Measurements from ENCODE around the gene TANC1.

TANC1 gene

DNA sequence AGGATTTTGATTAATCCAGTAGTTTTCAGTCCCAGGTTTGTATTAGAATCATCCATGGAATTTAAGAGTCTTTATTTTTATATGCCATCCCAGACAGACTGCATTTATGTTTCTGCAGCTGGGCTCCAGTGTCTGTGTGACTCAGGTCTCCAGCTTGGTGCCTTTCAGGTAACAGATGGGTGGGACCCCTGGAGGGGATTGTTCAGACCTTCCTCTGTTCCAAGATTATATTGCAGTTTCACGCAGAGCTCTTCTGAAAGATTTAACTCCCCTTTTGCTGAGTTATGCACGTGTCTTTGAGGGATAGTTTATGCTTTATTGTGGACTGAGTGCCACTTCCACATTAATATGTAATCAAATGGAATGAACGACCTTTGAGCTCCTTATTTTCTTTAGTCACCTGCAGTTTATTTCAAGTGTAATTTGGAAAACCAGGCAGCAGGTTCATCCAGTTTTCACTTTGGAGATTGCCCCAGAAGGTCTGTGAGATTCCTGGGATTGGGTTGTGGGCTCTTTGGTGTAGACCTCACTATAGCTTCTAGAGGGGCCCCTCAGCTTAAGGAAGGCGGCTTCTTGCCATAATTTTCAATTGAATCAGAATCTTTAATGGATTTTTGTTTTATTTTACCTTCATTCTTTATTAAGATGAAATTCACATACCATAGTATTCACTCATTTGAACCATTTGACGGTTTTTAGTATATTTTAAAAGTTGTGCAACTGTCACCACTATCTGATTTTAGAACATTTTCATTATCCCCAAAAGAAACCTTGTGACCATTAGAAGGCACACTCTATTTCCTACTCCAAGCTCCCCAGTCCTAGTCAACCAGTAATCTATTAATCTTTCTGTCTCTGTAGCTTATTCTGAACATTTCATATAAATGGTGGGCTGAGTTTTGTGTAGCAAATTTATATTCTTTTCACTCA is 183.0 kb downstream of the TANC1 start:
- H3K4me3 ChIP-seq (ENCODE audit: low read depth, low read length), result no peak overlapping the region
- H3K9ac ChIP-seq (ENCODE audit: low read length), result no peak overlapping the region
- H3K27me3 ChIP-seq (ENCODE audit: control insufficient read depth, insufficient read depth, low read length), result no peaks in the 10 kb centered on the region
- H3K4me1 ChIP-seq (ENCODE audit: control insufficient read depth, insufficient read depth, low read length), result peaks cover 16% of the 10 kb centered on the region
- peaks cover 9% of the 10 kb centered on the region; the same call in 1 of the 2 replicates for H3K36me3 ChIP-seq (ENCODE audit: control insufficient read depth, insufficient read depth, low read length)
- no peaks in the 10 kb centered on the region for H3K9me3 ChIP-seq (ENCODE audit: control insufficient read depth, insufficient read depth, low read depth, low read length)
- H3K27ac ChIP-seq (ENCODE audit: low read depth, low read length), result no peak overlapping the region

DNA sequence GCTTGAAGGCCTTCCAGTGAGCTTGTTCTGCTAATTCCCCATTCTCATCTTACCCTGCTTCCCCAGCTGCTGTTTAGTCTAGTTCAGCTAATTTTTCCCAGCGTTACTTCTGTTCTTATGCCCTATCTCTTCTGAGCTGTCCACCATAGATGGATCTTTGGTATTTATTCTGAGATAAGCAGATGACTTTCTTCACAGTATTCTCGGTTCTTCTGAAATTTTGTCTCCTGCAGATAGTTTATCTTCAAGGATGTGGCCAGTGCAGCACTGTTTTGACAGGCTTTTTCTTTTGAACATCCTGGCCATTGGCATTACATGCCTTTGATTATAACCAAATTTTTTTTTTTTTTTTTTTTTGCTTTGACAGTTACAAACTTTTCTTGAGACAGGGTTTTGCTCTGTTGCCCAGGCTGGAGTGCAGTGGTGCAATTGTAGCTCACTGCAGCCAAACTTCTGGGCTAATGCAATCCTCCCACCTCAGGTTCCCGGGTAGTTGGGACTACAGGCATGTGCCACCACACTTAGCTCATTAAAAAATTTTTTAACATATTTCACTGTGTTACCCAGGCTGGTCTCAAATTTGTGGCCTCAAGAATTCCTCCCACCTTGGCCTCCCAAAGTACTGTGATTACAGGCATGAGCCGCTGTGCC is 183.8 kb downstream of the TANC1 start:
- Histone ChIP-seq H3K4me1 (ENCODE audit: control insufficient read depth, insufficient read depth, low read length) (peaks cover 11% of the 10 kb centered on the region), H3K27me3 (ENCODE audit: control insufficient read depth, insufficient read depth, low read length) (no peaks in the 10 kb centered on the region), H3K4me3 (ENCODE audit: low read depth, low read length) (no peak overlapping the region), H3K9ac (ENCODE audit: low read length) (no peak overlapping the region), H3K36me3 (ENCODE audit: control insufficient read depth, insufficient read depth, low read length) (peaks cover 9% of the 10 kb centered on the region; the same call in 1 of the 2 replicates), H3K9me3 (ENCODE audit: control insufficient read depth, insufficient read depth, low read depth, low read length) (no peaks in the 10 kb centered on the region), H3K27ac (ENCODE audit: low read depth, low read length) (no peak overlapping the region)

DNA sequence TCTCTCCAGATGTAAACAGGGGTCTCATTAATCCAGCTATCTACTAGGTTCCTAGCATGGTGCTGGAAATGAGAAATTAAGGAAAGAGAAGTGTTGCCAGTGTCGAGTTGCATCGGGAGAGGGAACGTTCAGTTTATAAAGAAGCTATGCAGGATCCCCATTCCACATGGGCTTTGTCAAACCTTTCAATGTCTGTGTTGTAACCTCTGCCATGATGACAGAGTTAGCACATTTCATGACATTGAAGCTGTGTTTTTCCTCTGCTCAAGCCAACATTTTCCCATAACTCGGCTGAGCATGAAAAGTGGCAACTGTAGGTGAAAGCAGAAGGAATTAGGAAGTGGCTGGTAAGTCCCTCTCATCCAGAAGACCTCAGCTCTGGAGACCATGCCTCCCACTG is 184.6 kb downstream of the TANC1 start:
- Histone ChIP-seq H3K27ac (ENCODE audit: low read depth, low read length) (no peak overlapping the region), H3K4me1 (ENCODE audit: control insufficient read depth, insufficient read depth, low read length) (peaks cover 9% of the 10 kb centered on the region), H3K27me3 (ENCODE audit: control insufficient read depth, insufficient read depth, low read length) (no peaks in the 10 kb centered on the region), H3K4me3 (ENCODE audit: low read depth, low read length) (no peak overlapping the region), H3K9ac (ENCODE audit: low read length) (no peak overlapping the region), H3K9me3 (ENCODE audit: control insufficient read depth, insufficient read depth, low read depth, low read length) (no peaks in the 10 kb centered on the region), H3K36me3 (ENCODE audit: control insufficient read depth, insufficient read depth, low read length) (peaks cover 9% of the 10 kb centered on the region; the same call in 1 of the 2 replicates)

DNA sequence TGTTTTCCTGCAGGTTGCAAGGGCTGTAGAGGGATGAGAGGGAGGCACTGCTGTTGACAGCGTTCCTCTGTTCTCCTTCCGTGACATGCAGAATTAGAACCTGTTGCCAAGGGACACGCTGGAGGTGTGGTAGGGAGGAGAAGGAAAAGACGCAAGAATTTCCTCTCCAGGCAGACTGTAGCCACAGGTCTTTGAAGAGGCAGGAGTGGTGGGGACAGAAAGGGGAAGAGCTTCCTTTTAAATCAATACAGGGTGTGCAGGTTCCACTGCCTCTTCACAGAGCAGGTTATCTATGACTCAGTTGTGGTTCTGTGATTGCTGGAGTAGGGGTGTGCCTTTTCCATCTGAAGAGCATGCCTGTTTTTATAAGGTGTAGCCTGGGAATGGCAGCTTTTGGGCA is 185.0 kb downstream of the TANC1 start:
- no peaks in the 10 kb centered on the region for H3K9me3 ChIP-seq (ENCODE audit: control insufficient read depth, insufficient read depth, low read depth, low read length)
- H3K27ac ChIP-seq (ENCODE audit: low read depth, low read length), result no peak overlapping the region
- H3K4me3 ChIP-seq (ENCODE audit: low read depth, low read length), result no peak overlapping the region
- H3K27me3 ChIP-seq (ENCODE audit: control insufficient read depth, insufficient read depth, low read length), result no peaks in the 10 kb centered on the region
- peaks cover 9% of the 10 kb centered on the region; the same call in 1 of the 2 replicates for H3K36me3 ChIP-seq (ENCODE audit: control insufficient read depth, insufficient read depth, low read length)
- H3K9ac ChIP-seq (ENCODE audit: low read length), result no peak overlapping the region
- peaks cover 9% of the 10 kb centered on the region for H3K4me1 ChIP-seq (ENCODE audit: control insufficient read depth, insufficient read depth, low read length)

DNA sequence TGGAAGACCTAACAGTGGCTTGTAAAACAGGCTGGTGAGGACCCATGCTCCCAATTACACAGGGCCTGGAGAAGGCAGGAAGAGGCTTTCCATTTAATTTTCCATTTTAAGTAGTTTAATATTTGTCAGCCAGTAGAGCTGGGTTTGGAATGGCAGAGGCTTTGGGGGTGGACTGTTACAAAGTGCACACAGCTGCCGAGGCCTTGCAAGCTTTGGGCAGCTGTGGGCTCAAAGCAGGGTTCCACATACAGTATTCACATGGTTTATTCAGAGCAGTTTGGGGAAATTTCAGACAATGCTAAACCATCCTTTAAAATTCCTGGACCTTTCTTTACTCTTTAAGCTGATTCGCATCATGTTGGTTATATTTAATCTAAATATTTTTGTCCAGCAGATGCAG is 185.5 kb downstream of the TANC1 start:
- Histone ChIP-seq H3K4me3 (ENCODE audit: low read depth, low read length) (no peak overlapping the region), H3K9me3 (ENCODE audit: control insufficient read depth, insufficient read depth, low read depth, low read length) (no peaks in the 10 kb centered on the region), H3K27me3 (ENCODE audit: control insufficient read depth, insufficient read depth, low read length) (no peaks in the 10 kb centered on the region), H3K4me1 (ENCODE audit: control insufficient read depth, insufficient read depth, low read length) (peaks cover 9% of the 10 kb centered on the region), H3K9ac (ENCODE audit: low read length) (no peak overlapping the region), H3K27ac (ENCODE audit: low read depth, low read length) (no peak overlapping the region), H3K36me3 (ENCODE audit: control insufficient read depth, insufficient read depth, low read length) (peaks cover 9% of the 10 kb centered on the region; the same call in 1 of the 2 replicates)

DNA sequence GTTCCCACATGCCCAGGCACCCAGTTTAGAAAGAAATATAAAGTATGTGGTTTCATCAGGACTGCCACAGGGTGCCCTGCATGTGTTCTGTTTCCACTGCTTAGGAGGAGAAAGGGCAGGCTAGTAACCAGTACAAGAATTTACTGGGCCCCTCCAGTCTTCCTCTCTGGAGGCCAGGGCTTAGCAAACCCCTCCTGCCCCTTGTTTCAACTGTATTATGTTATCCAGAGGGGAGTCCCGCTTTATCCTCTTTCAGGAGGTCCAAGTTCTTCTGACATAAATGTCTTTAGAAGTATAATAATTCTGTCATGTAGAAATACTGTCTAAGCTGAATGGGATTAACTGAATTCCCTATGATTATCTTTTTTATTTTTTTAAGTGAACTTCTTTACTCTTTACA is 185.9 kb downstream of the TANC1 start:
- H3K27ac ChIP-seq (ENCODE audit: low read depth, low read length), result no peak overlapping the region
- no peak overlapping the region for H3K4me3 ChIP-seq (ENCODE audit: low read depth, low read length)
- no peaks in the 10 kb centered on the region for H3K27me3 ChIP-seq (ENCODE audit: control insufficient read depth, insufficient read depth, low read length)
- H3K4me1 ChIP-seq (ENCODE audit: control insufficient read depth, insufficient read depth, low read length), result peaks cover 9% of the 10 kb centered on the region
- peaks cover 9% of the 10 kb centered on the region; the same call in 1 of the 2 replicates for H3K36me3 ChIP-seq (ENCODE audit: control insufficient read depth, insufficient read depth, low read length)
- no peak overlapping the region for H3K9ac ChIP-seq (ENCODE audit: low read length)
- no peaks in the 10 kb centered on the region for H3K9me3 ChIP-seq (ENCODE audit: control insufficient read depth, insufficient read depth, low read depth, low read length)

DNA sequence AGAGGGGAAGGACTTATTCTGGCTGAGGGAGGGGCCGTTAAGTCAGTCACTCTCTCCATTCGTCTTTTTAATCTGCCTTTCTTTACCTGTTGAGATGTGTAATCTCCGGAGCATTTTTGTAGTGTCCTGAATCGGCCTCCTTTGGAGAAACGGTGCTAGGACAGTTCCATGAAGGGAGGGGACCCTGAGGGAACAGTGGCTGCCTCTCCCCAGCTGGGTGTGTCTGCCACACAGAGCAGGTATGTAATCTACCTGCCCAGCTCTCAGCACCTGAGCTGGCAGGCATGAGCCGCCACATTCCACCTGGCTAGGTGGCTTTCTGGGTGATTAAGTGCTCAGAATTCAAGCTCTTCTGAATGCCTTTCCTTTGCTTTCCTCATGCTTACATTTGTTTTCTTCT is 186.9 kb downstream of the TANC1 start:
- Histone ChIP-seq H3K27ac (ENCODE audit: low read depth, low read length) (no peak overlapping the region), H3K4me1 (ENCODE audit: control insufficient read depth, insufficient read depth, low read length) (peaks cover 8% of the 10 kb centered on the region), H3K9ac (ENCODE audit: low read length) (no peak overlapping the region)

DNA sequence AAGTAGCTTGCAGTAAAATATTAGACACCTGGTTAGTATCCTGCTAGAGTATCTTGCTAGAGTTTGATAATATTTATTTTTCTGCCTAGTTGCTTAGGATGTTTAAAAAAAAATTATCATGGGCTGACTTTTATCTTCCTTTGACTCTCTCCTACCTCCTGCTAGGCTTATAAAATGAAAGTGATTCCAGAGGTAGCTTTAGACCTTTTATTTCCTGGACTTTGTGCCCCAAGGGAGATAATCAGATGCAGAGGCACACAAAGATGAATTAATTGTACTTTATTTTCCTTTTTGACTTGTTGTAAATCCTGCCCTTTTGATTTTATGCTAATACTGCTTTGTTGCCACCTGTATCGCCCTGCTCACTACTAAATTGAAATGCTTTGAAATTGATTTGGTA is 187.4 kb downstream of the TANC1 start:
- H3K27ac ChIP-seq (ENCODE audit: low read depth, low read length), result no peak overlapping the region
- no peaks in the 10 kb centered on the region for H3K9me3 ChIP-seq (ENCODE audit: control insufficient read depth, insufficient read depth, low read depth, low read length)
- peaks cover 3% of the 10 kb centered on the region; the same call in 1 of the 2 replicates for H3K36me3 ChIP-seq (ENCODE audit: control insufficient read depth, insufficient read depth, low read length)
- peaks cover 6% of the 10 kb centered on the region; the same call in 1 of the 2 replicates for H3K4me1 ChIP-seq (ENCODE audit: control insufficient read depth, insufficient read depth, low read length)
- H3K9ac ChIP-seq (ENCODE audit: low read length), result no peak overlapping the region
- no peaks in the 10 kb centered on the region for H3K27me3 ChIP-seq (ENCODE audit: control insufficient read depth, insufficient read depth, low read length)
- H3K4me3 ChIP-seq (ENCODE audit: low read depth, low read length), result no peak overlapping the region

More for the DNA sequence above, 186.9 kb downstream of the TANC1 start:
- no peaks in the 10 kb centered on the region for H3K9me3 ChIP-seq (ENCODE audit: control insufficient read depth, insufficient read depth, low read depth, low read length)
- no peaks in the 10 kb centered on the region for H3K27me3 ChIP-seq (ENCODE audit: control insufficient read depth, insufficient read depth, low read length)
- peaks cover 7% of the 10 kb centered on the region; the same call in 1 of the 2 replicates for H3K36me3 ChIP-seq (ENCODE audit: control insufficient read depth, insufficient read depth, low read length)
- H3K4me3 ChIP-seq (ENCODE audit: low read depth, low read length), result no peak overlapping the region

DNA sequence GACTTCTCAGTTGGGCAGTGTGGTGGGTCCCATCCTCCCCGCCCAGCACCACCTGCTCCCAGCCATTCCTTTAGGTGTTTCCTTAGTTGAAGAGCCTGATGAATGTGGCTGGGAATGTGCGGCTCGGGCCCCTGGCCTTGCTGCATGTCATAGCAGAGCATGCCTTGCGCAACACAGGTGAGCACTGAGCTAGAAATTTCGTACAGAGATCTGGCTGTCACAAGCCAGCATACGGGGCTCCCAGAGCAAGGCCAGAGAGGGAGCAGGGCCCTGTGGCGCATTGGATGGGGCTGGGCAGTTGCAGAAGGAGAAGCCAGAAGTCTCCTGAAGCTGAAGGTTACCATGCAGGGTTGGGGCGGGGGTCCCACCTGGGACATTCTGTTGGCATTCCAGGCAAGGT is 188.4 kb downstream of the TANC1 start:
- H3K4me1 ChIP-seq (ENCODE audit: control insufficient read depth, insufficient read depth, low read length), result peaks cover 6% of the 10 kb centered on the region; the same call in 1 of the 2 replicates
- no peaks in the 10 kb centered on the region for H3K27me3 ChIP-seq (ENCODE audit: control insufficient read depth, insufficient read depth, low read length)
- H3K27ac ChIP-seq (ENCODE audit: low read depth, low read length), result no peak overlapping the region
- no peak overlapping the region for H3K9ac ChIP-seq (ENCODE audit: low read length)
- H3K9me3 ChIP-seq (ENCODE audit: control insufficient read depth, insufficient read depth, low read depth, low read length), result no peaks in the 10 kb centered on the region
- no peak overlapping the region for H3K4me3 ChIP-seq (ENCODE audit: low read depth, low read length)
- H3K36me3 ChIP-seq (ENCODE audit: control insufficient read depth, insufficient read depth, low read length), result no peaks in the 10 kb centered on the region; the same call in 1 of the 2 replicates

DNA sequence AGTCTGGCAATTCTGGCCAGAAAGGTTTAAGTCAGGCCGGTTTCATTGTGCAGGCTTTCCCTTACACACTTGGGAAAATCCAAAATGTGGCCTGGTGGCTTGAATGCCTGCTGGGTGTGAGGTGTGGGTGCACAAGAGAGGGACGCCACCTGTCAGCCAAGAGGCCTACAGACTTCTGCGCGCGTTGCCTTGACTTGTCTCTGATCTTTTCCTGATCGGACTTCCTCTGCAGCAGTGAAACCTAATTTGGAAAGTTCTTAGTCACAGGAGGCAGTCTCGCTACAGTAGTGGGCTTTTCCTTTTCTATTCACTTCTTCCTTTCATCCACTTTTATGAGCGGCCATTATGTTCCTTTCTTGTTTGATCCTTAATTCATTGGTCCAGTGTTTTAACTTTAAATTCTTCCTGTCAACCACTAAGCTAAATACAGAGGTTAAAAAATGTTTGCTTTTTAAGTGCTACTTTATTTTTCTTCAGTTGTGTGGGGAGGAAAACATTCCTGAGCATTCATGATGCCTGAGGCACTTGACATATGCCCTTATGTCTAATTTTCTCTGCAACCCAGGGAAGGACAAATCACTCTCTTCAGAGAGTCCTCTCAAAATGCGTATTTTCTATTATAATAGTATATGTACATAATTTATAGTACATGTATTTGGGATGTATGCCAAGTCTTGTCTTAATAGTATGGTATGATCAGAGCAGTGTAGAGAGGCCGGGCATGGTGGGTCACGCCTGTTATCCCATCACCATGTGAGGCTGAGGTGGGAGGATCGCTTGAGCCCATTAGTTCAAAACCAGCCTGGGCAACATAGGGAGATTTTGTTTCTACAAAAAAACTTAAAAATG is 189.1 kb downstream of the TANC1 start:
- Histone ChIP-seq H3K27me3 (ENCODE audit: control insufficient read depth, insufficient read depth, low read length) (no peaks in the 10 kb centered on the region), H3K4me3 (ENCODE audit: low read depth, low read length) (no peak overlapping the region), H3K9ac (ENCODE audit: low read length) (no peak overlapping the region), H3K27ac (ENCODE audit: low read depth, low read length) (no peak overlapping the region), H3K9me3 (ENCODE audit: control insufficient read depth, insufficient read depth, low read depth, low read length) (no peaks in the 10 kb centered on the region), H3K36me3 (ENCODE audit: control insufficient read depth, insufficient read depth, low read length) (no peaks in the 10 kb centered on the region; the same call in 1 of the 2 replicates), H3K4me1 (ENCODE audit: control insufficient read depth, insufficient read depth, low read length) (peaks cover 6% of the 10 kb centered on the region; the same call in 1 of the 2 replicates)

Measured in HUES6 (cell line).